Activated T-helper 1 cell treated with anti-CD3 and anti-CD28 coated beads, Interleukin-2, amount 50 U/mL, for 16 hours (primary cell): ENCODE results near the gene ACKR3.

Source experiments
- DNase-seq, 2 donors: peaks; one replicate each; pipeline ENCODE4 v3.0.0-alpha.2; 2020; ENCODE audit warnings: low read depth in 1 of 2, low spot score in 1 of 2

ACKR3 gene

DNA sequence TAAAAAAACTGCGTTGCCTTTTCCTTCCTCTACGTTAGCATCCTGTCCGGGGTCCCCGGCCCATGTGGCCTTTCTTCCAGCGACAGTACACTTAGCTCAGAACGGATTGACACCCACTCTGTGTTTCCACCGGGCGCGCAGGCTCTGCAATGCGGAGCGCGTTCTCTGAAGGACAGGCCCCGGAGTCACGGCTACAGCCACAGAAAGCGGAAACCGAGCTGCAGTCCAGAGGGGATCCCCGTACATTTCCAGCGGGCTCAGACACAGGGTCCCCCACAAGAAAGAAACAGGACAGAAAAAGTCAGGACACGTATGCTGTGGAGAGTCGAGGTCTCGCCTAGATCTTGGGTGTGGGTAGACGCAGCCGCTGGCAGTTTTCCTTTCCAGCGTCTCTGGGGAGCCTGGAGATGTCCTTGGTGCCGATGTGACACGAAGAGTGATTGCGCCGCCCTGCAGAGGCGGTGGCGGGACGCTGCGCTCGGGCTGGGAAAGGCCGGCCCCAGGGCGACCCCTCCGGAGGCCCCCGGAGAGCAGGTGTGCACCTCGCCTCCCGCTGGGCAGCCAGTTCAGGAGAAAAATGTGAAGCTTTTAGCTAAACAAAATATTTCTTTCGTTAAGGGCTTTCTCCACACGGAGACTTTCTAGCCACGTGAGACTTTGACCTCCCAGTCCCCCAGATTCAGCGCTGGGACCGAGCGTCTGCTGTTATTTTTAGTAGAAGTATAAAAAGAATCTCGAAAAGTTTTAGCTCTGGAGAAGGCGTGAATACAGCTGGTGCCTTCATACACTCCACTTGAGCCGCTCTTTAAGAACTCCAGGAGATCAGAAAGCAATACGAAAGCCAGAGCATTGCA lies 1.3 kb upstream of the ACKR3 start:
- DNase-seq: no peak

DNA sequence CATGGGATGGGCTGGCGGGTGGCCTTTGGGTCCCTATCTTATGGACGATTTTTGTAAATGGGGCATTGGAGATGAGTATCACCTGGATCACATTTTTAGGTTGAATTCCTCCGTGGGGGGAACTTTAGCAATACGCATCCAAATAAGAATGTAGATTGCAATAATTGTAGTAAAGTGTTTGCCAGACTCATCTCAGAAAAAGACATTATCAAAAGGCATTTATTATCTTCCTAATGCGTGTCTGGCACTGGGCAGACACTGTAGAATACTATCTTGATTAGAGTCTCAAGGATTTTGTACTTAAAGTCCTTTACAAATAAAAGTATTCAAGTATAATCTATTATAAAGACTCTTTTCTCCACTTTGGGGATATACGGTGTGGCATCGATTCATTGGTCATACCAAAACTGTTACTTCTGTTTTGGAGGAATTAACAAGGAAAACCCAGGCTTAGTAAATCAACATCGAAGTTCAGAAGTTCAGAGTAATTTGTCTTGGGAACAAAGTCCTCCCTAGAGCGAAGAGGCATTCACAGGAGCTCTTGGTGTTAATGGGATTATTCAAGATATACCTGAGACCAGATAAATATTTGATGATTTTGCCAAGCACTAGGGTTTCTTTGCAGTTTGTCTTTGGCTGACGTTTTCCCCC lies 578 bp upstream of the ACKR3 start:
- DNase-seq: no peak

DNA sequence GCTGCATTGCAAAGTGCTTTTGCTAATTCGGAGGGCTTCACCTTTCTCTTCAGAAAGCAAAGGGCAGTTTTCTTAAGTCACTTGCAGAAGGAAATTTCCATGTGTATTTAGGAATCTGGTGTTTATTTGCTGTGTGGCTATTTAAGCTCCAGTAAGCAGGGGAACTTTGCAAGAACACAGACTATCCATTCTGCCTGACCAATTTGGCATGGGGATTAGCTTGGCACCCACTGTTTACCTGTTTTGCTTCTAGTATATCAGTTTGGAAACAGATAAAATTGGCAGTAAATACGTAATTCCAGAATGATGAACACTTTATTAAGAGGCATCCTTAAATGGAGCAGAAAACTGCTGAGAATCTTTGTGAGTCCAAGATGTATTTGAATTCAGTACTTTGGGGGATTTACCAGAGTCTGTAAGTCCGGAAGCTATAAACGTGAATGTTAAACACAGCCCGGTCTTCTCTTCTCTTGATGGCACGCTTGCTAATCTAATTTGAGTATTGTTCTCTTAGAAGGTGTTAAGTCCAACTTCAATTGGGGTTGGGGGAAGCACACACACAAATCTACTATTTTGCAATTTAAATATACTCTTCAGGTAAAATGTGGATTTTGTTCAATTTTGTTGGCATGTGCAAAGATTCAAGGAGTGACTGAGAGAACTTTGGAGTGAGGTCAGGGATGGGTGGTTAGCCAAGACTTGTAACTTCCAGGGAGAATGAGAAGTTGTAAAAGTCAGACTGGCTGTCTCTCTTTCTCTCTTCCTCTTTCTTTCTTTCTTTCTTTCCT lies 650 bp downstream of the ACKR3 start:
- DNase-seq: no peak

DNA sequence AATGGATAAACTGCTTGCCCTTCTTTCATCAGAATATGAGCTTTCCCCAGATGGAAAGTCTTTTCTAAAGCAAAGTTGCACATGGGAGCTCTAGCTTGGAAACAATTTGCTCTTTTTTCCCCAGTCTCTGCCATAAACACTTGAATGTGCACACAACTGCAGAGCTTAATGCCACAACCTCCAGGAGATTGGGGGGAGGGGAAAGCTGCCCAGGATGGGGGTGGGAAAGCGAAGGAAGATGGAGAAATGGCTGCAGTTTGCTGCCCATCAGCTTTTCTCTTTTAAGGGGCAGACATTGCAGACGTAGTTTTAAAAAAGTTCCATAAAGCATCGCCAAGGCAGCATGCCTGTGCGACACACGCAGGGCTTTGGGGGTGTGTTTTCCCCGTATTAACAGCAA lies 1.5 kb downstream of the ACKR3 start:
- no peak for DNase-seq

DNA sequence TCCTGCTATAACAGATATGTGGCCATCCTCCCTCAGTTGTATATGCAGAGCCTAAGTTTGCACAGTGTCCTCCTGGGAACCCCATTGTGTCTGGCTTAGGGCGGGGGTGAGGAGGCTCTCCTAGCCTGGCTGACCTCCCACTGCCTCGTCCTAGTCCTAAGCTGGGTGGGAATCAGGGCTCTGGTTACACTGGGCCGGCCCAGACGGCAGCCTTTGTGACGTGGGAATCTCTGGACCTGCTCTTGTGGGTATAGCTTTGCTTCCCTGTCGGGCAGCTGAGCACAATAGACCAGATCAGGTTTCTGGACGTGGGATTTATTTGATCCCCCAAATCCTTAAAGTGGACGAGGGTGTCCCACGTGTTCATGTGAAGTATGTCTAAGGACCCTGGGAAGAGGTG lies 2.9 kb downstream of the ACKR3 start:
- no peak for DNase-seq

DNA sequence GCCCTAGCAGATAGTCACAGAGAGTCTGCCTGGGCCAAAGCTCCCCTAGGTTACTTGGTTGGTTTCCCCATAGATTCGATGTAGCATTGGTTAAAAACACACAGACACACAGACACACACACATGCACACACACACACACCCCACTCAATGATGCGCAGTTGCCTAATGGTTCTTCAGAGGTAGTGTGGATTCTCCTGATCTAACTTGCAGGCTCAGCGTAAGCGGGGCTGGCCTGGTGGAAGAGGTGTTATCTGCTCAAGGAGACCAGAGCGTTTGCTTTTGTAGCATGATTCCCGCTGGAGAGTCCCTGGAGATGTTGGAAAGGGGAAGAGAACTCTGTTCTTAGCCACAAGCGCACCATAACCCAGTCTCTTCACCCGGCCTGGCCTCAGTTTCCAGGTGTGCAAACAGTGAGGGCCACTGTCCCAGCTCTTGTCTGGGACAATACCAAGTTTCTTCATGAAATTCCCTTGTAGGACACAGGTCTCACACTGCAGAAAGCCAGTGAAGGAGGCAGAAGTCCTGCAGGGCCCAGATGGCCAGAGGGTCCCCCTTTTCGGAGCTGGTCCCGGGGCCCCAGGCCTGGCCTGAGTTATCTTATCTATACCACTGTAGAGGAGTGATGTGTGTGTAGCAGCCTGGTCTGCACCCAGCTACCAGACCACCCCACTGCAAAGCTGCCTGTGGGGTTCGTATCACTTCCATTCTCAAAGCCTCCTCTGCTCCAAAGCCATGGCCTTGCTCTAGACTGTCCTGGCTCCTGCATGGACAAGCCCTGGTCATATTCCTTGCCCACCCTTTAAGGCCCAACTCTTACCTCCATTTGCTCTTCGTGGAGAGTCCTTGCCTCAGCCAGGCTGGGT lies 3.7 kb downstream of the ACKR3 start:
- no peak for DNase-seq

DNA sequence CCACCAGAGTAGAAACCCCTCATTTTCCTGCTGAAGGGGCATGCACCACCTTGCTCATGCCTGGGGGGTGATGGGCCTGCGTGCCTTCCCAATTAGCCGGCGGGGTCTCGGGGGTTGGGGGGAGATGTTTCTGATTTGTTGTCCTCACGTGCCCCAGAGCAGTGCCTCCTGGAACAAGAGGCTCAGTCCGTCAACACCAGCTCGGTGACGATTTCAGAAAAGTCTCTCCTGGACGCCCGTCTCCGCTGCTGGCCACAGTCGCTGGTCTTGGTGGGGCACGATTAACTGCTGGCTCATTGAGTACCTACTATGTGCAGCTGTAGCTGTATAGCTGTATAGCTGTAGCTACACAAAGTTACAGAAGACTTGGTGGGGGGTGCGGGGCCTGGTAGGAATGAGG lies 4.4 kb downstream of the ACKR3 start:
- no peak for DNase-seq

DNA sequence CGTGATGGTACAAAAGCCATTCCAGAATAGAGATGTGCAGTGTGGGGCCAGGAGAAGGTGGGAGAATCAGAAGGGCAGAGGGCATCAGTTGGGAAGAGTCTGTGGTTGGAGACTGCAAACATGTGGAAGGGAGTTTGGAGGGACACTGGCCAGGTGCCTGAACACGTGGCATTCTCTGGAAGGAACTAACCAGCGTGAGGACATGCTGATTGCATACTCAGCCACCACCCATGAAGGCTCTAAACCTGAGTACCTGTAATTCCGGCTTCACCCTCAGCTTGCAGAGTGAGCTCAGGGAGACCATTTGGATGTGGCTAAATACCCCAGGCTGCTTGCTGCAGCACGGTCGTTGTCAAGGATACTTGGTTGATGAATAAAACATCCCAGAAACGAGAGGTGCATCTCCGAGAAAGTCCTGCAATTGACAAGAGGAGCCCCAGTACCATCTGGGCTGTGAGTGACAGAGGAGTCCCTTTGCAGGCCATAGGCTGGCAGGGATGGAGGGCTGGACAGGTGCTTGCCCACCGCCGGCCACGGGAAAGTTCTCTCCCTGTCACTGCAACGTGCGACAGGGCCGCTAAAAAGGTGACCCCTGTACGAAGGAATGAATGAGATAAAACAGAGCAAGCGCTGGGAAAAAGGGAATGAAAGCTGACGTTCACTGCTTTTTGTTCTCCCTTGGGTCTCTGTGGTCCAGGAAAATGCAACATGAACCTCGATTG lies 5.0 kb downstream of the ACKR3 start:
- no peak for DNase-seq

DNA sequence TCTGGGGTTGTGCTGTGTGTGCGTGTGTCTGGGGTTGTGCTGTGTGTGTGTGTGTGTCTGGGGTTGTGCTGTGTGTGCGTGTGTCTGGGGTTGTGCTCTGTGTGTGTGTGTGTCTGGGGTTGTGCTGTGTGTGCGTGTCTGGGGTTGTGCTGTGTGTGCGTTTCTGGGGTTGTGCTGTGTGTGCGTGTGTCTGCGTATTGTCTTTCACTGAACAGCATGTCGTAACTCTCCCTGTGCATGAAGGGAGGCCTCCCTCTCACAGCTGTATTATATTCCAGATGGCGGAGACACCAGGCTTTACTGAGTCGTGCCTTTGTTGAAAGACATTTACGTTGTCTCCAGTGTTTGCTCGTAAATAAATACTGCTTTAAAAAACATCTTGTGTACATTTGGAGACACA lies 5.9 kb downstream of the ACKR3 start:
- DNase-seq: no peak

DNA sequence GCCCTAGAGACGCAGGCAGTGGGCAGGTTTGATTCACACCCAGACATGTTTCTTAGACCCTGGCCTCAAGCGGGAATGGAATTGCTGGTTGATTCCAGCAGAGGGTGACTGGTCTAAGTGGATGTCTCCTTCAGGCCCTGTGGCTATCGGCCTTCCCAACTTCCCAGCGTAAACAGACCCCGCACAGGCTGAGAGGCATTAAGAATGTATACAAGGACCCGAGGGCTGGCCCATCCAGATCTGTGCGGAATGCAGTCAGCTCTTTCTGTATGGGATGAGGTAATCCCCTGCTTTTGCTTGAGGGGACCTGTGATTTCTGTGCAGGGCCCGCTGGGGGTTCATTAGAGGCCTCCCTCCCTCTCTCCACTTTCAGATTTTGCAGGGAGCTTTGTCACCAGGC lies 6.5 kb downstream of the ACKR3 start:
- DNase-seq: no peak

DNA sequence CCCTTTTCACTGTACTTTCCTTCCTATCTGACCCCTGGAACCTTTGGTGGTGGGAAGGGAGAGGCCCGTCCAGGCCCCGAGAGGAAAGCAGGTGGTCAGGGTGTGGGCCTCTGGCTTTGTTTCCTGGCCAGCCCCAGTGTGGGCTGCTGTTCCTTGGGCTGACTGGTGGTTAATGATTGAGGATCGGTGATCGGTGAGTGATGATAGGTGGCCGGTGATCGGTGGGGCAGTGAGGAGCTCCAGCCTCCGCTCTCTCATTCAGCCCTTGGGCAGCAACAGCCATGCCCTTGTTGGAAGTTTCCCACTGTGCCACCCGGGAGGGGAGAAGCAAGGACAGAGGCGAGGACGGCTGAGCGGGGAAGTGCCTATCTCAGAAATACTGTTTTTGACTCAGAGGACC lies 7.3 kb downstream of the ACKR3 start:
- DNase-seq: no peak

DNA sequence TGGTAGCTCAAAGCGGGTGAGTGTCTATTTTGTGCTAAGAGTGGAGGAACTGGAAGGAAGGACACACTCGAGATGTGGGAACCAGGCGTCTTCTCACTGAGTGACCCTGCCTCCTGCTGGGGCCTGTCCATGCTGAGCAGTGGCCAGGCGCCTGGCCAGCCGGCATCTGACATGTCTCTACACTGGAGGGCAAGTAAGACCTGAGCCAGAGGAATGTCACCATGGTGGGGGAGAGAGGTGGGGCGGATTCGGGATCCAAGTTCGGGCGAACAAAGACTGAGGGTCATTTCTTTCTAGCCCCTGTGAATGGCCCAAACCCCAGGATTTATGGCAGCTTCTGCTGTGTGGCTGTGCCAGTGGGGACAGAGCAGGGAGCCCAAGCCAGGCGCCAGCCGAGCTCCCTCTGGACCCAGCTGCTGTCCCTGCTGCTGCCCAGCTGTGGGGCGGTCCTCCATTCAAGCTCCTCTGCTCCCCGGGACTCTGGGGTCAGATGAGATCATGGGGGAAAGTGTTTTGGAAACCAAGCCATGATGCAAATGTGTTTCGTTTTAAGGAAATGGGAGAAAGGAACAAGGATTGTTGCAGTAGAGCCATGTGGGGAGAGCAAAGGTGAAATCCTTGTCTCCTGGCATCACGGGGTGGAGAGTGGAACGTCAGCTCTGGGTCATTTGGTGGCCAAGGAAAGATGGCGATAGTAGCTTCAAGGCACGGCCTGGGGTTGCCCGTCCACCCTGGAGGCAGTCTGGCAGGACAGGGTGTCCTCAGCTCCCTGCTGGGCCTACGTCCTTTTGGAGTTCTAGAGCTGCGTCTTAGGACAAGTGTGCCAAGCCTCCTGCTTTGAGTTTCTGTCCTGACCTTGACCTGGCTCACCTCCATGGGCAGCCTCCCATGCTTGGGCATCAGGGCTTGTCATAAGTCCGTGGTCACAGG lies 8.1 kb downstream of the ACKR3 start:
- DNase-seq: no peak

DNA sequence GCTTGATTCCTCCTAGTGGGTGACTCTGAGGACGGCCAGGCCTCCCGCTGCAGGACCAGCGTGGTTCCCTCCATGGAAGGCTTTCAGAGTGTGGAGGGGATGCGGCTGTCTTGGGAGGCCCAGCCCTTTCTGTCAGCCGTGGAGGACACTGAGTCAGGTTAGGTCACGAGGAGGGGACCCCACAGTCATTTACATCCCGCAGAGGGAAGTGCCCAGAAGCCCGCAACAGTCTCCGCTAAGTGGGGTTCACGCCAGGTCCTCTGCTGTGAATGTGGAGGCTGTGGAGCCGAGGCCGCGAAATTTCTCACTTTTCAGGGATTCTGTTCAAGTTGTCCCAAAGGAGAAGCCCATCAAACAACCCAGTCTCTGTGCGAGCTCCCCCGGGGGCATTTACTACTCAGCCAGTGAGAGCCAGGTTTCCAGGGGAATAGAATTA lies 8.8 kb downstream of the ACKR3 start:
- no peak for DNase-seq

DNA sequence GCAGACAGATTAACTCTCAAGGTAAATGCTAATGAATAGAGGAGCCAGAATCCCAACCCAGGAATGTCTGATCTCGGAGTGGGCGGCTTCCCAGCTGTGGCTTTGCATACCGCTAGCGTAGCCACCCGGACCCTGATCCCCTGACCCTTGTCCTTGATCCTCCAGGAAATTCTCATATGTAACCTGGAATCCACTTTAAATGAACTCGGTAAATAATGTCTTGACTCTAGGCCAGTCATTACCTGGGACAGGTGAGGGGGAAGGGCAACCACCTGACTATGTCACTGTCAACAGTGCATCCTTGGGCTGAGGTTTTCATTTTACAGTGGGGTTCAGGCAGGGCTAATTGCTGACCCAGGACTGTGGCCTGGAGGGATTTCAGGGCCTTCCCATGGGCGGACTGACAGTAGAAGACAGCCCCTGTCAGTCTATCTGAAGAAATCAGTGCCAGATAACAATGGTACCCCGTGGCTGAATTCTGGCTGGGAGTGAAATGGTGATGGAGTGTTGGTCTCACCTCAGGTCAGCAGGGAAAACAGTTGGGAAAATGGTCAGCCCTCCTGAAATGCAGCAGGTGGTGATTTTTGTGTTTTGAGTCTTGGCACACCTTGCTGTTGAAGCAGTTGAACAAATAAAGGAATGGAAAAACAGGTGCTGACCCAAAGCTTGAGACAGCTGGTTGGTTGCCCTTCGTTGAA lies 9.6 kb downstream of the ACKR3 start:
- DNase-seq: no peak

DNA sequence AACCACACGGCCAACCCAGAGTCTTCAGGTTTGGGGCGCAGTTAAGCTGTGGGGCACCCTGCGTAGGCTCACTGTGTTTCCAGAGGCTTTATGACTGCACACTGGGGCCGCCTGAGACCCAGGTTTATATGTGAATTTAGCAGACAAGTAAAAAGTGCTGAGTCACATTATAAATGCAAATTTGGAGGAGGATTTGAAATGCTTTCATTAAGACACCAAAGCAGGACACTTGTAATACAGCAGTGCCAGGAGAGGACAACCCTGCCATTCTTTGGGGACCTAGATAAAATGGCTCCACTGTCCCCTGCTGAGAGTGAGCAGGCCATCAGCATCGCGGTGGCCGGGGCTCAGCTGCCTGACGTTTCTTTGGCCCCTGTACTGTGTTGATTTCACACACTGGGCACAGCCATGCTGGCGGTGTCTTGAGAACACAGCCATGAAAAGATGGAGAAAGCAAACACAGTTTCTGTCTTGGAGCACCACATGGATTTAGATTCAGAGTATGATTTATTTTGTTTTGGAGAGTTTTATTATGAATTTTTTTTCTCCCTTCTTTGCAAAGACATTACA lies 10.2 kb downstream of the ACKR3 start:
- no peak for DNase-seq

DNA sequence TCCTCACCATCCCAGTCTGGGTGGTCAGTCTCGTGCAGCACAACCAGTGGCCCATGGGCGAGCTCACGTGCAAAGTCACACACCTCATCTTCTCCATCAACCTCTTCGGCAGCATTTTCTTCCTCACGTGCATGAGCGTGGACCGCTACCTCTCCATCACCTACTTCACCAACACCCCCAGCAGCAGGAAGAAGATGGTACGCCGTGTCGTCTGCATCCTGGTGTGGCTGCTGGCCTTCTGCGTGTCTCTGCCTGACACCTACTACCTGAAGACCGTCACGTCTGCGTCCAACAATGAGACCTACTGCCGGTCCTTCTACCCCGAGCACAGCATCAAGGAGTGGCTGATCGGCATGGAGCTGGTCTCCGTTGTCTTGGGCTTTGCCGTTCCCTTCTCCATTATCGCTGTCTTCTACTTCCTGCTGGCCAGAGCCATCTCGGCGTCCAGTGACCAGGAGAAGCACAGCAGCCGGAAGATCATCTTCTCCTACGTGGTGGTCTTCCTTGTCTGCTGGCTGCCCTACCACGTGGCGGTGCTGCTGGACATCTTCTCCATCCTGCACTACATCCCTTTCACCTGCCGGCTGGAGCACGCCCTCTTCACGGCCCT lies 11.2 kb downstream of the ACKR3 start:
- no peak for DNase-seq

DNA sequence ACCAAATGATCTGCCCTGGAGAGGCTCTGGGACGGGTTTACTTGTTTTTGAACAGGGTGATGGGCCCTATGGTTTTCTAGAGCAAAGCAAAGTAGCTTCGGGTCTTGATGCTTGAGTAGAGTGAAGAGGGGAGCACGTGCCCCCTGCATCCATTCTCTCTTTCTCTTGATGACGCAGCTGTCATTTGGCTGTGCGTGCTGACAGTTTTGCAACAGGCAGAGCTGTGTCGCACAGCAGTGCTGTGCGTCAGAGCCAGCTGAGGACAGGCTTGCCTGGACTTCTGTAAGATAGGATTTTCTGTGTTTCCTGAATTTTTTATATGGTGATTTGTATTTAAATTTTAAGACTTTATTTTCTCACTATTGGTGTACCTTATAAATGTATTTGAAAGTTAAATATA lies 11.9 kb downstream of the ACKR3 start:
- no peak for DNase-seq

DNA sequence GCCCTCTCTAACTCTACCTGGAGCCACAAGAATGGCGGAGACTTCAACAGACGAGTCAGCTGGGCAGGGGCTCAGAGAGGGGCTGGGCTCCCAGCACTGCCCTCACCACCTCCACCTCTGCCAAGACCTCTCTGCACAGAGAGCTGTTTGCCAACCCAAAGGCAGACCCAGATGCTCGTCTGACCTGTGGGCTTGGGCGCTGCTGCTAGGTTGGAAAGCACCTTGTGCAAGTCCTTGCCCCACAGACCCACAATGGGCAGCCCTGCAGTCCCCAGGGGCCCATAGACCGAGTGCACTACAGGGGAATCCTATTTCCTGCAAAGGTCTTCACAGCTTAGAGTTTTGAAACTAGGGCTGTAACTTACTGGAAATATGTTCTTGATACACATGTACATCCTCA lies 13.3 kb downstream of the ACKR3 start:
- no peak for DNase-seq
